Stomach (tissue), 4 donors: ENCODE results near the gene GRAMD1B.

Experiments
- POLR2A ChIP-seq, 4 donors: fragments of 450-650 bp; IDR thresholded peaks; one replicate each; pipeline ENCODE4 v1.6.1; 2016; ENCODE audit warnings: antibody characterized with exemption in 4 of 4, control low read depth in 2 of 4, mild to moderate bottlenecking in 1 of 4, moderate library complexity in 1 of 4
- TF ChIP-seq, protein P1 (sequence below), 7 experiments: fragments of 450-650 bp in 4 of 7; fragments of 200-600 bp in 3 of 7; sonication (generic) in 3 of 7; IDR thresholded peaks; one replicate each; pipeline ENCODE4 v1.5.1; 2016 to 2019; ENCODE audit warnings: antibody characterized with exemption in 7 of 7, control low read depth in 2 of 7, mild to moderate bottlenecking in 1 of 7

DNA sequence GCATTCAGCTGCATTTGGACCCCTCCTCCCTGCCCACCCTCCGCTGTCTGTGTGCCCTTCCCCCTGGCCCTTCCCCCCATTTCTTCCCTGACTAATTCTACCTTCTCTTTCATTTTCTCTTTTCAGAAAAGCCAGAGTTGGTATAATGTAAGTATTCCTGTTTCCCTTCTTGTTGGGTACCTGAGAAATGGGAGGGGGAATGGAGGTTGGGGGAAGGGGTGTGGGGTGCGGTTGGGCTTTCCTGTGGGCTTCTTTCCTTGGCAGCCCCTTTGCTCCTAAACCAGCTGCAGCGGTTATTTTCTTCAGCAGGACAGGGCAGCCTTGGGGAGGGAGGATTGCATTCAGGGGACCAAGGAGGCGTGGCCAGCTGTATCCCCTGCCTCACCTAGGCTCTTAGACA, 154.1 kb downstream of the GRAMD1B start:
- TF ChIP-seq, protein P1, sequence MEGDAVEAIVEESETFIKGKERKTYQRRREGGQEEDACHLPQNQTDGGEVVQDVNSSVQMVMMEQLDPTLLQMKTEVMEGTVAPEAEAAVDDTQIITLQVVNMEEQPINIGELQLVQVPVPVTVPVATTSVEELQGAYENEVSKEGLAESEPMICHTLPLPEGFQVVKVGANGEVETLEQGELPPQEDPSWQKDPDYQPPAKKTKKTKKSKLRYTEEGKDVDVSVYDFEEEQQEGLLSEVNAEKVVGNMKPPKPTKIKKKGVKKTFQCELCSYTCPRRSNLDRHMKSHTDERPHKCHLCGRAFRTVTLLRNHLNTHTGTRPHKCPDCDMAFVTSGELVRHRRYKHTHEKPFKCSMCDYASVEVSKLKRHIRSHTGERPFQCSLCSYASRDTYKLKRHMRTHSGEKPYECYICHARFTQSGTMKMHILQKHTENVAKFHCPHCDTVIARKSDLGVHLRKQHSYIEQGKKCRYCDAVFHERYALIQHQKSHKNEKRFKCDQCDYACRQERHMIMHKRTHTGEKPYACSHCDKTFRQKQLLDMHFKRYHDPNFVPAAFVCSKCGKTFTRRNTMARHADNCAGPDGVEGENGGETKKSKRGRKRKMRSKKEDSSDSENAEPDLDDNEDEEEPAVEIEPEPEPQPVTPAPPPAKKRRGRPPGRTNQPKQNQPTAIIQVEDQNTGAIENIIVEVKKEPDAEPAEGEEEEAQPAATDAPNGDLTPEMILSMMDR (IDR thresholded peaks at IDR 0.05) = no peak
- TF ChIP-seq POLR2A (IDR thresholded peaks at IDR 0.05) = no peak
